ENCODE data around the gene CEP170.
"Not testable (repeated sequence)": the region's sequence is repeated elsewhere in the genome, so short reads cannot be mapped to it uniquely, and the experiment has no call there.

The CEP170 gene

DNA sequence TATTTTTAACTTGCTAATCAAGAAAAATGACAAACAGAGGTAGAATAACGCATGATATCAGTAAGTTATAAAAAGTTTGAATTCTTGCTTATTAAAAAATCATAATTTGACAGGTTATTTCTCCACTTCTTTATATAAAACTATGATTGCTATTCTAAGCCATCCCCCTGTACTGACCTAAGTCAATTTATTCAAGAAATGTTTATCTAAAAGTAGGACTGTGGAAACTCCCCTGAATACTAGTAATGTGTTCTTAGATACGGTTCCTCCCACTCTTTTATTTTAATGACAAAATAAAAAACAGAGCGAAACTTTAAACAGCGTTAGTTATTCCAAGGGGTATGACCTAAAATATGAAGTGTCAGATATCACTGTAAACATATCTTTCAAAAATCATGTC is 51.9 kb downstream of the CEP170 start:
- not testable (repeated sequence) for H3K27ac ChIP-seq; H3K27me3 ChIP-seq; H3K9me3 ChIP-seq; H3K36me3 ChIP-seq; H3K4me1 ChIP-seq (ENCODE audit: control insufficient read depth in 1 of 2, insufficient read depth in 1 of 2, low read depth in 1 of 2, low read length in 1 of 2); H3K4me3 ChIP-seq (ENCODE audit: low read depth in 1 of 2, low read length in 1 of 2)

DNA sequence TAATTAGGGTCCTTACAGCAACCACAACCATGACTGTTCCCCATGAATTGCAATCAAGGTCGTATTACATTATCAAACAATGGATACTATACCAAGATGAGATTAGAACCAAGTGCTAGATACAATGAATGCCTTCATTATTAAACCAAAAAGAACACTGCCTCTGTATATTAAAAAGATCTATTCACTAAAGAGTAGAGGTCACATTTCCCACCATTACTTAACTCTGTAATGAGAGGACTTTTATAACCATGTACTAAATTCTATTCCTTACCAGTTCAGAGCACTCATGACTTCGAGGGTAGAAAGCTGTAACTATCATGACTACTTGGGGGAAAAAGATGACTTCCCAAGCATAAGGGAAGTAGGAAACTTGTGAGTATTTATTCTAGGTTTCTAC is 53.8 kb downstream of the CEP170 start:
- peaks cover 19% of the 10 kb centered on the region for H3K36me3 ChIP-seq
- H3K27ac ChIP-seq; H3K4me1 ChIP-seq (ENCODE audit: control insufficient read depth in 1 of 2, insufficient read depth in 1 of 2, low read depth in 1 of 2, low read length in 1 of 2); H3K4me3 ChIP-seq (ENCODE audit: low read depth in 1 of 2, low read length in 1 of 2); H3K27me3 ChIP-seq; H3K9me3 ChIP-seq: not testable (repeated sequence)

DNA sequence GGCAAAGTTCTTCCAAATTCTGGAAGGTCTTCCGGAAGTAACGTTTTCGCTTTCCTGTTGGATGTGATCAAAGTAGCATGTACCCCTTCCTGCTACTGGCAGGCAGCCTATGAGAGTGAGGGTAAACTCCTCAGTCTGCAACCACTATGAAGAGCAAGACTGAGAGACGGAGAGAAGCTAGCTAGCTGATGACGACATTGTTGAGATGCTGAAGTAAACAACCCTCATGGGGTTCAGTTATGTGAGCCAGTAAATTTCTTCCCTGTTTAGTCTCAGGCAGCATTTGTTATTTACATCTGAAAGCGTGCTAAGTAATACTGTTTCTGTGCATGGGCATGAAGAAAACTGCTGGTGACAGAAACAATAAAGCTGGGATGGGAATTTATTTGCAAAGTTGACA is 57.6 kb downstream of the CEP170 start:
- not testable (repeated sequence) for H3K27me3 ChIP-seq

DNA sequence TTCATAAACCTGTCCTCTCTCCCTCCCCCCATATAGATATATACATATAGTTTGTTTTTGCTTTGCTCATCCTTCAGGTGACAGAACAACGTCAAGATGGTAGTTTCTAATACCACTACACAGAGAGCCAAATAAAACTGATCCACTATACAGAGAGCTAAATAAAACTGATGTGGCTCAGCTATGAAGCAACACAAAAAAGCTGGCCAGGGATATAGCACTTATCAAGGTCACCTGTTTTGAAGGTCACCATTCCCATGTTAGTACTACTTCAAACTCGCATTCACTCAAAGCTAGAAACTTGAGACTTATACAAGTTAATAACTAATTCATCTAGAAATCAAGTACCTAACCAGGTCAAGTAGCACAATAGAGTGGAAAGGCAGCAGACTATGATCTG is 61.8 kb downstream of the CEP170 start:
- H3K27ac ChIP-seq; H3K9me3 ChIP-seq; H3K4me1 ChIP-seq (ENCODE audit: control insufficient read depth in 1 of 2, insufficient read depth in 1 of 2, low read depth in 1 of 2, low read length in 1 of 2); H3K27me3 ChIP-seq; H3K4me3 ChIP-seq (ENCODE audit: low read depth in 1 of 2, low read length in 1 of 2): not testable (repeated sequence)
- peaks cover 20% of the 10 kb centered on the region for H3K36me3 ChIP-seq

More for the DNA sequence above, 57.6 kb downstream of the CEP170 start:
- not testable (repeated sequence) for H3K4me3 ChIP-seq (ENCODE audit: low read depth in 1 of 2, low read length in 1 of 2); H3K4me1 ChIP-seq (ENCODE audit: control insufficient read depth in 1 of 2, insufficient read depth in 1 of 2, low read depth in 1 of 2, low read length in 1 of 2); H3K27ac ChIP-seq; H3K9me3 ChIP-seq
- peaks cover 17% of the 10 kb centered on the region for H3K36me3 ChIP-seq

DNA sequence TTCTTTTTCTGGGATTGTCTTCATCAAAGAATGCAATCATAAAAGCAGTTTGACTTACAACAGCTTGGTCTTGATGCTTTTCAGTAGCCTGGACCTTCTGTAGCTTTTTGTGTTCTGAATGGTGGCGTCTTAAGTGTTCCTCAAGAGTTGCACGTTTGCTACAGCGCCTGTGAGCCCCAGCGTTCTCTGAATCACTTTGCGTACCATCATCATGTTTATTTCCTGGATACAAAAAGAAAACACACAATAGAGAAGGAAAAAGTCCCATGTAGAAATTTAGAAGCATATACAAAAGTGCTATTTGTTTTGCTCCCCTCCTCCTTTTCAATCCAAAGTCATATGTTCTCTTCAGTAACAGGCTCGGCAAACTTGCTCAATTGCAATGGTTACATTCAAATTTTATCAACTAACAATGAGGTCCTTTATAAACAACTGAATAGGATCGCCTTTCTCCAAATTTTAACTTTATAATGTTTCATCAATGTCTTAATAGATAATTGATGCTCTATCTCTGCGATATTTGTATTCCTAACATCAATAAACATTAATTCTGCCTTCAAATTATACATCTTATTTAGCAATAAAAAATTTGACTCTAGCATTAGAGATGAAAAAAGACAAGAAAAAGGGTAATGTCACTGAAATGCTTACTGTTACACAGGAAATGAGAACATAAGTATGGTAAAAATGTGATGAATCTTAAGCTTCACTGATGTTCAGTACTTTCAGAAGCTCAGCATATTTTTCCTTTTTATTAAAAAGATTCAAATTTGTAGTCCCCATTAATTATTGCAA is 68.7 kb downstream of the CEP170 start:
- not testable (repeated sequence) for H3K27me3 ChIP-seq; H3K4me1 ChIP-seq (ENCODE audit: control insufficient read depth in 1 of 2, insufficient read depth in 1 of 2, low read depth in 1 of 2, low read length in 1 of 2); H3K9me3 ChIP-seq; H3K27ac ChIP-seq; H3K4me3 ChIP-seq (ENCODE audit: low read depth in 1 of 2, low read length in 1 of 2)
- H3K36me3 ChIP-seq = peaks cover 18% of the 10 kb centered on the region

DNA sequence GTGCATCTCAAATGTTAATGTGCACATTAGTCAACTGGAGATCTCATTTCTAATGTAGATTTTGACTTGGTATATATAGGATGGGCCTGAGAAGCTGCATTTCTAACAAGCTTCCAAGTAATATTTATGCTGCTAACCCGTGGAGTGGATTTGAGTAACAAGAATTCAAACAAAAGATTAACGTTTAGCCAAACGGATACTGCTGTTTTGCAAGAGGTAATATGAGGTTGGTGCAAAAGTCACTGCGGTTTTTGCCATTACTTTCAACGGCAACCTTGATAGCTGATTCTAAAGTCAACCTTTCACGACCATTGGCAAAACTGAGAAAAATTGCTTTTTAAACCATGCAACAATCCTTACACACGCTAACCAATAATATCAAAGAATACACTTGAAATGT is 70.3 kb downstream of the CEP170 start:
- peaks cover 18% of the 10 kb centered on the region for H3K36me3 ChIP-seq
- not testable (repeated sequence) for H3K9me3 ChIP-seq; H3K4me3 ChIP-seq (ENCODE audit: low read depth in 1 of 2, low read length in 1 of 2); H3K4me1 ChIP-seq (ENCODE audit: control insufficient read depth in 1 of 2, insufficient read depth in 1 of 2, low read depth in 1 of 2, low read length in 1 of 2); H3K27ac ChIP-seq; H3K27me3 ChIP-seq

DNA sequence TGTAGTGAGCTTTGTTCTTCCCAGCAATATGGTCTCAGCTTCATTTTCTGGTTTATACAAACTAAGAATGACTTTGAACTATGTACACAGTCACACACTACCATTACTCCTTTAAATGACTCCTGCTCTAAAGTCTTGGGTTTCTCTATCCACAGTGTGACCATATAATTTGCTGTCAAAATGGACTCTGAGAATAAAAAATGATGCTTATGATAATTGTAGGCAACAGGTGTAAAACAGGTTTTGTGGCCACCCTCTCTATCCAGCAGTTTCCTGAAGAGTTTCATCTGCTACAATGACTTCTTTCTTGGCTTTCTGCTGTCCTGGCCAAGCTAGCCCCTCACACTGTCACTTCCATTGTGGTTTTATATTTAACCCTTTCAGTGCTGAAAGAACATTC is 71.4 kb downstream of the CEP170 start:
- H3K4me1 ChIP-seq (ENCODE audit: control insufficient read depth in 1 of 2, insufficient read depth in 1 of 2, low read depth in 1 of 2, low read length in 1 of 2); H3K27me3 ChIP-seq; H3K27ac ChIP-seq; H3K9me3 ChIP-seq; H3K4me3 ChIP-seq (ENCODE audit: low read depth in 1 of 2, low read length in 1 of 2): not testable (repeated sequence)
- peaks cover 15% of the 10 kb centered on the region for H3K36me3 ChIP-seq

DNA sequence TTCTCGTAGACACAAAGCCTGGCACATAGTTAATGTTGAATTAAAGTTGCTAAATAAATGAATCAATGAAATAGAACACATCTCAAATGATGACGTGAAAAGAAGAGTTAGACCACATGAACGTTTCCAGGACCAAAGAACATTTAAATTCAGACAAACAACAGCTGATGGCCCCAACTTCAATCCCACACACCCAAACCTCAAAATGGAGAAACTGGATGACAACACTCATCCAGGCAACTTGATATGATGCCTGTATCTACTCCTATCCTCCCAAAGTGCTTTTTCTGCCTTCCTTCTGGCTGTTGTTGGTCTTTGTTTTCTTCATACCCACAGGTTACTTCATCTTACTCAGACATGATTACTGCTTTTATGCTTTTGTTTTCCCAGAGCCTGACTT is 71.9 kb downstream of the CEP170 start:
- not testable (repeated sequence) for H3K4me3 ChIP-seq (ENCODE audit: low read depth in 1 of 2, low read length in 1 of 2)

DNA sequence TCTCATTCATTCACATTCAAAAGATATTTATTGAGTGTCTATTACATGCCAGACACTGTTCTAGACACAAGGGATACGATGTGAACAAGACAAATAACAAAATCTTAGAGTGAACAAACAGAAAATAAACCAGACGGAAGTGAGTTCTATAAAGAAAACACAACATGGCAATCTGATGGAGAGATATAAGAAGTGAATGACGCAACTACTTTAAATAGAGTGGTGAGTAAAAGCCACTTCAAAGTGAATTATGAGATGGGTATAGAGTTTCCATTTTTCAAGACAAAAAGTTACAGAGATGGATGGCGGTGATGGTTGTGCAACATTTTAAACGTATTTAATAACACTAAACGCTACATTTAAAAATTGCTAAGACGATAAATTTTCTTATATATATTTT is 75.4 kb downstream of the CEP170 start:
- Histone ChIP-seq H3K27me3 (no peaks in the 10 kb centered on the region), H3K36me3 (peaks cover under 1% of the 10 kb centered on the region), H3K4me3 (ENCODE audit: low read depth in 1 of 2, low read length in 1 of 2) (no peak overlapping the region), H3K27ac (no peak overlapping the region), H3K4me1 (ENCODE audit: control insufficient read depth in 1 of 2, insufficient read depth in 1 of 2, low read depth in 1 of 2, low read length in 1 of 2) (peaks cover 7 to 10% of the 10 kb centered on the region in 2 experiments), H3K9me3 (no peaks in the 10 kb centered on the region)
- TF ChIP-seq, protein P1, sequence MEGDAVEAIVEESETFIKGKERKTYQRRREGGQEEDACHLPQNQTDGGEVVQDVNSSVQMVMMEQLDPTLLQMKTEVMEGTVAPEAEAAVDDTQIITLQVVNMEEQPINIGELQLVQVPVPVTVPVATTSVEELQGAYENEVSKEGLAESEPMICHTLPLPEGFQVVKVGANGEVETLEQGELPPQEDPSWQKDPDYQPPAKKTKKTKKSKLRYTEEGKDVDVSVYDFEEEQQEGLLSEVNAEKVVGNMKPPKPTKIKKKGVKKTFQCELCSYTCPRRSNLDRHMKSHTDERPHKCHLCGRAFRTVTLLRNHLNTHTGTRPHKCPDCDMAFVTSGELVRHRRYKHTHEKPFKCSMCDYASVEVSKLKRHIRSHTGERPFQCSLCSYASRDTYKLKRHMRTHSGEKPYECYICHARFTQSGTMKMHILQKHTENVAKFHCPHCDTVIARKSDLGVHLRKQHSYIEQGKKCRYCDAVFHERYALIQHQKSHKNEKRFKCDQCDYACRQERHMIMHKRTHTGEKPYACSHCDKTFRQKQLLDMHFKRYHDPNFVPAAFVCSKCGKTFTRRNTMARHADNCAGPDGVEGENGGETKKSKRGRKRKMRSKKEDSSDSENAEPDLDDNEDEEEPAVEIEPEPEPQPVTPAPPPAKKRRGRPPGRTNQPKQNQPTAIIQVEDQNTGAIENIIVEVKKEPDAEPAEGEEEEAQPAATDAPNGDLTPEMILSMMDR (IDR thresholded peaks at IDR 0.05) = no peak

More for the DNA sequence above, 71.9 kb downstream of the CEP170 start:
- H3K36me3 ChIP-seq = peaks cover 15% of the 10 kb centered on the region
- H3K9me3 ChIP-seq; H3K27me3 ChIP-seq; H3K4me1 ChIP-seq (ENCODE audit: control insufficient read depth in 1 of 2, insufficient read depth in 1 of 2, low read depth in 1 of 2, low read length in 1 of 2); H3K27ac ChIP-seq: not testable (repeated sequence)

DNA sequence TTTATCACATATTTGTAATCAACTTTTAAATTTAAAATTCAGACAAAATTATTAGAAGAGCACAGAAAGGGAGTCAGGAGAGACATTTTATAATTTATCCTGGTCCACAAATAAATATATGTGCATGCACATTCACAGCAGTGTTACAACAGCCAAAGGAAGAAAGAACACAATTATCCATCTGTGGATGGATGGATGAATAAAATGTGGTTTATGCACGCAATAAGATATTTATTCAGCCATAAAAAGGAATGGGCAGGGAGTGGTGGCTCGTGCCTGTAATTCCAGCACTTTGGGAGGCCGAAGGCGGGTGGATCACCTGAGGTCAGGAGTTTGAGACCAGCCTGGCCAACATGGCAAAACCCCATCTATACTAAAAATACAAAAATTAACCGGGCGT is 77.3 kb downstream of the CEP170 start:
- not testable (repeated sequence) for H3K27me3 ChIP-seq; H3K9me3 ChIP-seq; H3K36me3 ChIP-seq; H3K27ac ChIP-seq; H3K4me3 ChIP-seq (ENCODE audit: low read depth in 1 of 2, low read length in 1 of 2)
- H3K4me1 ChIP-seq (ENCODE audit: control insufficient read depth in 1 of 2, insufficient read depth in 1 of 2, low read depth in 1 of 2, low read length in 1 of 2) = peaks cover 7 to 10% of the 10 kb centered on the region in 2 experiments

DNA sequence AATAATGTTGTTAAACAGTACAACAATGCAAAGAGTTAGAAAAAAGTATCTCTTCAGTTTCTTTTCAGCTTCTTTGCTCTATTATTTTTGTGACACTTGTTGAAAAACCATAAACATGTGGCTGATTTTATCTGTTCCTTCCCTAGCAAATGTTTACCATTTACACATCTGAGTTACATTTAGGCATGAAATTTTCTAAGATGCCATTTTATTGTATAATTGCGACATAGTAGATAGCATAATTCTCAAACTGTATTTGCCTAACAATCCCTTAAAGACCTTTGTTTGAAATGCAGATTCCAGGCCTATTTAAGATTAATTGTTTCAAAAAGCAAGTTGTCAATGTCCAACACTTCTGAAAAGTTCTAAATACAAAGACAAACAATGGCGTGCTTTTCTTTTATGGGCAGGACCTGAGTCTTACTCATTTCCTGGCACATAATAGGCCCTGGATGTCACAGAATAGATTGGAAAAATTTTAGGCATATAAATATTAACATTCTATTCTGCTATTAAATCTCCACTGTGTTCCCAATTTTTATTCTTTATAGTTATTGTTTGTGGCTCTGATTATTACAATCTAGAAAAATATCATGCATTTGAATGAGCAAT is 81.2 kb downstream of the CEP170 start:
- H3K9me3 ChIP-seq; H3K27ac ChIP-seq; H3K4me3 ChIP-seq (ENCODE audit: low read depth in 1 of 2, low read length in 1 of 2); H3K27me3 ChIP-seq: not testable (repeated sequence)
- H3K4me1 ChIP-seq (ENCODE audit: control insufficient read depth in 1 of 2, insufficient read depth in 1 of 2, low read depth in 1 of 2, low read length in 1 of 2) = peaks cover 7 to 10% of the 10 kb centered on the region in 2 experiments
- peaks cover 19% of the 10 kb centered on the region for H3K36me3 ChIP-seq

DNA sequence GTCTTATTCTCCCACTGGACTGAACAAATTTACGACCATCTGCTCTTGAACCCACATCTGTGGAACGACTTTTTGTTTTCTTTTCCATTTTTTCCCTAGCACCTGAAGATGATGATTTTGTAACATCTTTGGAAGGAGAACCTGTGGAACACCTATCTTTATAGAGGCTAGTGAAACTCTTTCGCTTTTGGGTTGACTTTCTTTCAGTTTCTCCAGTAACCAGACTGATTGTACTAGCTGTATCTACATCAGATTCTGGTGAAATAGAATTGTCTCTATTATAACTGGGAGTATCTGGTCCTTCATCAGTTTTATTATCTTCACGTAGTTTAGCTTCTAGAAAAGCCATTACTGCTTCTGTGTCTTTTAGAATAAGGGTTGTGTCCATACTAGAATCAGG is 90.2 kb downstream of the CEP170 start:
- not testable (repeated sequence) for H3K4me3 ChIP-seq (ENCODE audit: low read depth in 1 of 2, low read length in 1 of 2); H3K27me3 ChIP-seq; H3K4me1 ChIP-seq (ENCODE audit: control insufficient read depth in 1 of 2, insufficient read depth in 1 of 2, low read depth in 1 of 2, low read length in 1 of 2); H3K9me3 ChIP-seq; H3K27ac ChIP-seq
- peaks cover 35% of the 10 kb centered on the region for H3K36me3 ChIP-seq

DNA sequence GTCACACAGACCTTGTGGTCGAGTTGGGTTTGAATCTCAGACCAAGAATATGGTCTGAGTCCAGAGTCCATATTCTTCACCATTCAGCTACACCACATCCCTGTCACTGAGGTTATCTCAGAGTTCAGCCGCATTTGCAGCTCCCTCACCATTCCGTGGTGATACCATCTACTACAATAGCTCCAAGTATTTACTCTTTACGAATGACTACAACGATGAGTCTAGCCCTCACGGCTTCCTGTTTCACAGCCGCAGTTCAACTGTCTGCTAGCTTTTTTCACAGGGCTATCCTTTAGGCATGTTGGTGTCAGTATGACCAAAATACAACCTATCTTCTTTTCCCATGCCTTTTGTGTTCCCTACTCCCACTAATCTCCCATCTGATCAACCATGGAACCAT is 104.2 kb downstream of the CEP170 start:
- not testable (repeated sequence) for H3K27ac ChIP-seq; H3K4me1 ChIP-seq (ENCODE audit: control insufficient read depth in 1 of 2, insufficient read depth in 1 of 2, low read depth in 1 of 2, low read length in 1 of 2); H3K4me3 ChIP-seq (ENCODE audit: low read depth in 1 of 2, low read length in 1 of 2); H3K9me3 ChIP-seq; H3K27me3 ChIP-seq
- H3K36me3 ChIP-seq = peaks cover 32% of the 10 kb centered on the region
